GM13977 (cell line): Measurements from ENCODE around the gene ITGA2B.
A peak's percentile ranks its signal among the peaks of the same experiment; 100 is the strongest.

Source experiments
- DNase-seq: peaks from one replicate; pipeline ENCODE4 v3.0.0; 2012; ENCODE audit warnings: low spot score
- in situ Hi-C: fragments of 300-500 bp; cut with MboI; formaldehyde crosslinking; loops from one replicate; pipeline ENCODE4 v1.12.0; 2022; ENCODE audit warnings: low sequenced_read_pairs, low pct_unique_long_range_greater_than_20kb, mixed read lengths, inconsistent platforms; ENCODE audit not compliant: unreplicated experiment
- TF ChIP-seq, protein P1 (sequence below): IDR thresholded peaks from 2 replicates; pipeline ENCODE4 v1.5.1; 2012; ENCODE audit warnings: mild to moderate bottlenecking, control low read depth; ENCODE audit not compliant: insufficient read depth; ENCODE audit errors: extremely low read depth, missing control alignments

Gene ITGA2B

DNA sequence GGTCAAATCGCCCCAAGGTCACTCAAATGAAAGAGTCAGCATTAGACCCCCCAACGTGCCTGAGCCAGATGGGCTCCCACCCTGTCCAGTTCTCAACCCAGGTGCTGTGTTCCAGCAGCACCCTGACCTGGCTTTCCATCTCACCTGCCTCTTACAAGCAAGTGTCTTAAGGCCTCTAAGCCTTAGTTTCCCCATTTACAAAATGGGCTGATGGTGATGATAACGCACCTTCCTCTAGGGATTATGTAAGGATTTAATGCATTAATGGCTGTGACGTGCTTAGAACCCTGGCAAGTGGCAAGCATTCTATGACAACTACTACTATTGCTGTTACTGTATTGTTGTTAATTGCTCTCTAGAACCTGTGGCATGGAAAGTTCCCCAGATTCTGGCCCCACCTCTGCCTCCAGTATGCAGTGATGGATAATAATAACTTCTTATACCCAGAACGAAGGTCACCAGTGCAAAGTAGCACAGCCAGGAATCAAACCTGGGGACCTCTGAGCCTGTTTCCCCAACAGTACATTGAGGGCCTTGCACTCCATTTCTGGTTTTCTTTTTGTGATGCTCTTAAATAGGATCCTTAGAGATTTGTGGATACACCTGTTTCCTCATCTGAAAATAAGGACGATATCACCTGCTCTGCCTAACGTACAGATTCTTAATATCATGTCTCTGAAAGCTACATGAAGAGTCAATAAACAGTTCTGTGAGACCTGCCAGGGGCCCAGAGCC lies 61.6 kb downstream of the ITGA2B start:
- in situ Hi-C loops, result loop anchor here (5.0 kb wide), 1 partner anchor 126 kb away; no protein-coding TSS in a partner anchor
- TF ChIP-seq, protein P1, sequence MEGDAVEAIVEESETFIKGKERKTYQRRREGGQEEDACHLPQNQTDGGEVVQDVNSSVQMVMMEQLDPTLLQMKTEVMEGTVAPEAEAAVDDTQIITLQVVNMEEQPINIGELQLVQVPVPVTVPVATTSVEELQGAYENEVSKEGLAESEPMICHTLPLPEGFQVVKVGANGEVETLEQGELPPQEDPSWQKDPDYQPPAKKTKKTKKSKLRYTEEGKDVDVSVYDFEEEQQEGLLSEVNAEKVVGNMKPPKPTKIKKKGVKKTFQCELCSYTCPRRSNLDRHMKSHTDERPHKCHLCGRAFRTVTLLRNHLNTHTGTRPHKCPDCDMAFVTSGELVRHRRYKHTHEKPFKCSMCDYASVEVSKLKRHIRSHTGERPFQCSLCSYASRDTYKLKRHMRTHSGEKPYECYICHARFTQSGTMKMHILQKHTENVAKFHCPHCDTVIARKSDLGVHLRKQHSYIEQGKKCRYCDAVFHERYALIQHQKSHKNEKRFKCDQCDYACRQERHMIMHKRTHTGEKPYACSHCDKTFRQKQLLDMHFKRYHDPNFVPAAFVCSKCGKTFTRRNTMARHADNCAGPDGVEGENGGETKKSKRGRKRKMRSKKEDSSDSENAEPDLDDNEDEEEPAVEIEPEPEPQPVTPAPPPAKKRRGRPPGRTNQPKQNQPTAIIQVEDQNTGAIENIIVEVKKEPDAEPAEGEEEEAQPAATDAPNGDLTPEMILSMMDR, result no peak
- DNase-seq, result no peak

DNA sequence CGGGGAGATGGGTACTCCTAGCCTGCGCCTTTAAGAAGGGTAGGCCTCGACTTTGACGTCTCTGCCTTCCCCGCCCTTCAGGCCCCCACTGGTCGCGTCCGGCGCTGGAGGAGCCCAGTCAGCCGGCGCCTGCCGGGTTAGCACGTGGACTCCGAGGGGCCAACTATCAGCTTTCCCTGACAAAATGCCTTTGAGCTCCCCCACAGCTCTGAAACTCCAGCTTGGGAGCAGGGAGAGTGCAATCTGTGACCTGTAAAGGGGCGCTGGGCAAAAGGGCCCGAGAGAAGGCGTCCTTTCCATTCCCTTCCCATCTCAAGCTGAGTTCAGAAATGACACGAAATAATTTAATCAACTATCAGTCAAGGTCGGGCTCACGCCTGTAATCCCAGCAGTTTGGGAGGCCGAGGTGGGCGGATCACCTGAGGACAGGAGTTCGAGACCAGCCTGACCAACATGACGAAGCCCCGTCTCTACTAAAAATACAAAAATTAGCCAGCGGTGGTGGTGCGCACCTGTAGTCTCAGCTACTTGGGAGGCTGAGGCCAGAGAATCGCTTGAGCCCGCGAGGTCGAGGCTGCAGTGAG lies 62.5 kb downstream of the ITGA2B start:
- TF ChIP-seq, protein P1, result no peak
- peak; percentile 94 for DNase-seq
- in situ Hi-C loops, result loop anchor here (5.0 kb wide), 1 partner anchor 125 kb away; no protein-coding TSS in a partner anchor

DNA sequence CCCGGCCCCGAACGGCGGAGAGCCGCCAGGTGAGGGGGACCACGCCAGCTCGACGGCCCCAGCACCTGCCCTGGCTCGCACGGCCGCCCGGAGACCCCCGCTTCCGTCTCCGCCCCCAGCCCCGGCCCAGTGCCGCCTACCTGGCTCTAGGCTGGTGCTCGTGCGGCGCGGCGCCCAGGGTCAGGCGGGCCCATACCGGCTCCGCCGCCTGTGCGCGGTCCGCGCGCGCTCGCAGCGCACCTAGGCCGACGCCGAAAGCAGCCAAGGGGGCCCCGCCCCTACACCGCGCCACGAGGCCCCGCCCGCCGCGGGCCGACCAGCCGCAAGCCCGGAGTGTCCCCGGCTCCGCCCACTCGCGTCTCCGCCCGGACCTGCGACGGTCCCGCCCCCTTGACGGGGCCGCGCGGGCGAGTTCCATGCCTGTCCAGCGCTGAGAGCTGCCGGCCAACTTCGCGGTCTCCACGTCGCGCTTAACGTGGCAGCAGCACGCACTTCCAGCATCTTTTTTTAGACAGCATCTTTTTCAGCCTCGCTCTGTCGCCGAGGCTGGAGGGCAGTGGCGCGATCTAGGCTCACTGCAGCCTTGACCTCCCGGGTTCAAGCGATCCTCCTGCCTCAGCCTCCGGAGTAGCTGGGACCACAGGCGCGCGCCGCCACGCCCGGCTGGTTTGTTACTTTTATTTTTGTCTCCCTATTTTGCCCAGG lies 64.7 kb downstream of the ITGA2B start, which contains the start of gene SLC25A39:
Gene SLC25A39 (minus strand): TSS at position 253 of the 705 bp plus-strand sequence. CDS start 1,261 bp downstream, outside the sequence.
- DNase-seq, result peak; percentile 96
- in situ Hi-C loops, result loop anchor here (5.0 kb wide), 1 partner anchor 122 kb away; no protein-coding TSS in a partner anchor
- TF ChIP-seq, protein P1, result no peak

DNA sequence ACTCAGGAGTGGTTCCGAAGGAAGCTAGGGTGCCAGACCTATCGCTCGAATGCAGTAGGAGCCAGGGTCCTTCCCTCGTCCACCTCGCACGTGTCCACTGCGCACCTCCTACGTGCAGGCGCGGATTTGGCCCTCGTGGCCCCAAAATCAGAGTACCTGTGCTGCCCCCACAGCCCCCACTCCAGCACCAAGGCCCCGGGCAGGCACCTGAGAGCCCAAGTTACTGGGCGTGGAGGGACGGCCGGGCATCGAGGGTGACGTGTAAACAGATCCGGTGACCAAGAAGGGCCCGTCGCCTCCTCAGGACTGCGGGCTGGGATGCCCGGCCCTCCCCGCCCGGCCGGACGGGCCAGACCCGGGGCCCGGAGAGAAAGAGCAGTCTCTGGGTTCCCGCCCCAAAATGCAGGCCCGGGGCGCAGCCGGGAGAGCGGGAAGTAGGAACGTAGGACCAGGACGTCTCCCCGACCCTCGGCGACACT lies 65.3 kb downstream of the ITGA2B start:
- in situ Hi-C loops, result no loop called here
- no peak for DNase-seq
- TF ChIP-seq, protein P1, result no peak

DNA sequence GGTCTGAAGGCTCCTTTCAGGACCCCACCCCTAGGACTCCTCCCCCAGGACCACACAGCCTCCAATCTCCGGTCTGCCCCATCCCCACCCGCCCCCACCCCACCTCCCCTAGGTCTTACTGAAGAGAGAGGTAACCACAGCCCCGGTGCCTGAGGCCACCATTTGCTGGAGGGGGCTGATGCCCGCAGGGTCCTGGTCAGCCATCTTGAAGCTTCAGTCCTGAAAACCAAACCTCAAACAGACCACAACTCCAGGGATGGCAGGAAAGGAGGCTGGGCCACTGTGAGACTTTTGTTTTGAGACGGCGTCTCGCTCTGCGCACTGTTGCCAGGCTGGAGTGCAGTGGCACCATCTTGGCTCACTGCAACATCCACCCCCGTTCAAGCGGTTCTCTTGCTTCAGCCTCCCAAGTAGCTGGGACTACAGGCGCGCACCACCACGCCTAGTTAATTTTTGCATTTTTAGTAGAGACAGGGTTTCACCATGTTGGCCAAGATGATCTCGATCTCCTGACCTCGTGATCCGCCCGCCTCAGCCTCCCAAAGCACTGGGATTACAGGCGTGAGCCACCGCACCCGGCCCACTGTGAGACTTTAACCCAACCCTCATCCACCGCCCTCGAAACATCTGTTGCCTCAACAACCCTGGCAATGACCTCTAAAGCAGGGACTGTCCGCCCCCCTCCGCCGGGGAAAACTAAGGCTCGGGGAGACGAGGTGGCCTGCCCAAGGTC lies 65.9 kb downstream of the ITGA2B start:
- no peak for DNase-seq
- TF ChIP-seq, protein P1, result no peak
- in situ Hi-C loops, result no loop called here

DNA sequence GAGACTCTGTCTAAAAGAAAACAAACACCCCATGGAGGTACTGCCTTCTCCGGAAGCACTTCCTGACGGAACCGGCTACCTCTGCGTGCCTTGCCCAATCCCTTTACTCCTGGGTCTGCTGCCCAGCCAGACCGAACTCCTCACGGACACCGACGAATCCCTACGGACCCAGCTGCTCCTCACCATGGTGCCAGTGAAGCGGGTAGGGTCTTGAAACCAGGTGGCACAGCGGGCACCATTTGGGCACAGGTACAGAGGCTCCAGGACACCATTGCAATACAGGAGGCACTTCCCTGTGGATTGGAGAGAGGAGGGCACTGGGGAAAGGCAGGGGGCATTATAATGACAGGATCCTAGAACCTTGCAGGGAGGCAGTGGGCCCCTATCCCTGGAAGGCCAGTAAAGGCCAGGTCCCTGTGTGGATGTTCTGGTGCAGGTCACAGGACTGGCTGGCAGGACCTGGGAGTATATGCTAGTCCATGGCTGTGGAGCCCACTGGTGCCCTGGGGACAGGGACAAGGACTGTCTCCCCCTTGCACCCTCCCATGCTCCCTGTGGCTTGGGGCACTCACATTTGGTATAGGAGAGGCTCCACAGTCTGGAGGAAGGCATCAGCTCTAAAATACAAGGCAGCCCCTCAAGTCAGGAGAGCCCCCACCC lies 67.1 kb downstream of the ITGA2B start:
- no peak for DNase-seq
- TF ChIP-seq, protein P1, result no peak
- in situ Hi-C loops, result no loop called here
